Heart left ventricle (tissue), 13 donors: ENCODE data around the gene SPIN2A.

Experiments
- POLR2A ChIP-seq, 2 donors: fragments of 450-650 bp; IDR thresholded peaks; one replicate each; pipeline ENCODE4 v1.6.1; 2017; ENCODE audit warnings: antibody characterized with exemption in 2 of 2, mild to moderate bottlenecking in 2 of 2, moderate library complexity in 2 of 2
- TF ChIP-seq, protein P1 (sequence below), 12 donors: fragments of 200-600 bp; sonication (generic) in 4 of 12; IDR thresholded peaks; one replicate each; pipeline versions ENCODE4 v1.5.0 to v1.8.0; 2018 to 2022; ENCODE audit warnings: antibody characterized with exemption in 12 of 12, mild to moderate bottlenecking in 5 of 12
- donor health status: ischemic (EF 13 %, LVEDD 7.1; RV severe dilation, severe dysfunction).
- donor health status: DM: no; HTN: yes; CAD: no.
- donor health status: DM: no; HTN: no; CAD: no.
- donor health status: ischemic (EF 25% LVEDD 6.9; RV normal size, moderate dysfunction).
- donor health status: ischemic (EF 25% LVEDD 5.7; RV mildly dilated, moderate dysfunction).
- donor health status: ischemic (EF 35%, LVEDD 5.7; RV mildly dilated, moderate dysfunction).
- donor health status: nonischemic (EF 11% LVEDD 7.7; RV severe dilation, severe dysfunction).
- donor health status: DM: yes; HTN: yes; CAD: no.
- donor health status: PGD.
- donor health status: ischemic (EF 29% LVEDD 5.4; RV normal size, mild dysfunction).
- donor health status: nonischemic (EF 23%, LVEDD 6.1; RV moderate dilation, normal function).

DNA sequence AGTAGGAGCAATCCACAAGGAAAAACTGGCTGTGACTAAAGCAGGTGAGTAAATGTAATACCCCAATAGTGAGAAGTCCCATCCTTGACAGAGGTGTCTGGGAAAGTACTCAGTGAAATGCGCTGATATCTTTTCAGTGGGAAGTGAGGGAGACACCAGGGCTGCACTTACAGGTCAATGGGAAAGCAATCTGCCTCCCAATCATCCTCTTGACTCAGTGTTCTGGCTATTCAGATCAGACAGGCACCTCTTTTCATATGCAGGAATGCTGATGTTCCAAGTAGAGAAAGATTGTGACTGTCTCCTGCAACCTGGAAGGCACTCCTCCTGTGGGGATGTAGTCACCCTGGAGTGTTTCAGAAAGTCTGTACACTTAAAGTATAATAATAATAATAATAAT lies 39.9 kb upstream of the SPIN2A start:
- TF ChIP-seq, protein P1, sequence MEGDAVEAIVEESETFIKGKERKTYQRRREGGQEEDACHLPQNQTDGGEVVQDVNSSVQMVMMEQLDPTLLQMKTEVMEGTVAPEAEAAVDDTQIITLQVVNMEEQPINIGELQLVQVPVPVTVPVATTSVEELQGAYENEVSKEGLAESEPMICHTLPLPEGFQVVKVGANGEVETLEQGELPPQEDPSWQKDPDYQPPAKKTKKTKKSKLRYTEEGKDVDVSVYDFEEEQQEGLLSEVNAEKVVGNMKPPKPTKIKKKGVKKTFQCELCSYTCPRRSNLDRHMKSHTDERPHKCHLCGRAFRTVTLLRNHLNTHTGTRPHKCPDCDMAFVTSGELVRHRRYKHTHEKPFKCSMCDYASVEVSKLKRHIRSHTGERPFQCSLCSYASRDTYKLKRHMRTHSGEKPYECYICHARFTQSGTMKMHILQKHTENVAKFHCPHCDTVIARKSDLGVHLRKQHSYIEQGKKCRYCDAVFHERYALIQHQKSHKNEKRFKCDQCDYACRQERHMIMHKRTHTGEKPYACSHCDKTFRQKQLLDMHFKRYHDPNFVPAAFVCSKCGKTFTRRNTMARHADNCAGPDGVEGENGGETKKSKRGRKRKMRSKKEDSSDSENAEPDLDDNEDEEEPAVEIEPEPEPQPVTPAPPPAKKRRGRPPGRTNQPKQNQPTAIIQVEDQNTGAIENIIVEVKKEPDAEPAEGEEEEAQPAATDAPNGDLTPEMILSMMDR (IDR thresholded peaks at IDR 0.05) = no peak
- no peak for TF ChIP-seq POLR2A (IDR thresholded peaks at IDR 0.05)
